Stimulated activated naive CD8-positive, alpha-beta T cell treated with anti-CD3 and anti-CD28 coated beads, Interleukin-15, Interleukin-2, amounts not matched to agents 100 U/mL and 50 U/mL, for 24 hours (primary cell): ENCODE measurements around the gene CCDC106.

ENCODE experiments used
- ATAC-seq: fragments of 150-1000 bp; cut with Tn5 transposase; one replicate; pipeline ENCODE4 v1.10.0; 2021
- DNase-seq: peaks from one replicate; pipeline ENCODE4 v3.0.0; 2021

CCDC106 gene

GRCh38 chr19:55698256-55698655, 50.2 kb downstream of the CCDC106 start:
- DNase-seq (no peak), ATAC-seq (no peak)

- ATAC-seq = no peak
- no peak for DNase-seq
Observed at GRCh38 chr19:55699221-55699620, 51.2 kb downstream of the CCDC106 start.

GRCh38 chr19:55700813-55701212, 52.8 kb downstream of the CCDC106 start:
- ATAC-seq = no peak
- DNase-seq = no peak

GRCh38 chr19:55702131-55702627, 54.2 kb downstream of the CCDC106 start:
- ATAC-seq (no peak), DNase-seq (no peak)
